GM19238 (cell line): Measurements from ENCODE around the gene CORIN.
A peak's percentile ranks its signal among the peaks of the same experiment; 100 is the strongest.

Experiments
- DNase-seq: peaks from one replicate; pipeline ENCODE4 v3.0.0; 2011; ENCODE audit warnings: low spot score; ENCODE audit not compliant: insufficient read length

Gene CORIN

GRCh38 chr4:47837908-47838294, at the start of gene CORIN:
Gene CORIN (minus strand): TSS chr4:47838067. CDS start chr4:47837949, 118 bp downstream.
- no peak for DNase-seq

GRCh38 chr4:47882228-47882627, 44.4 kb upstream of the CORIN start:
- DNase-seq, result no peak

GRCh38 chr4:47879458-47879857, 41.6 kb upstream of the CORIN start:
- DNase-seq, result no peak

DNA sequence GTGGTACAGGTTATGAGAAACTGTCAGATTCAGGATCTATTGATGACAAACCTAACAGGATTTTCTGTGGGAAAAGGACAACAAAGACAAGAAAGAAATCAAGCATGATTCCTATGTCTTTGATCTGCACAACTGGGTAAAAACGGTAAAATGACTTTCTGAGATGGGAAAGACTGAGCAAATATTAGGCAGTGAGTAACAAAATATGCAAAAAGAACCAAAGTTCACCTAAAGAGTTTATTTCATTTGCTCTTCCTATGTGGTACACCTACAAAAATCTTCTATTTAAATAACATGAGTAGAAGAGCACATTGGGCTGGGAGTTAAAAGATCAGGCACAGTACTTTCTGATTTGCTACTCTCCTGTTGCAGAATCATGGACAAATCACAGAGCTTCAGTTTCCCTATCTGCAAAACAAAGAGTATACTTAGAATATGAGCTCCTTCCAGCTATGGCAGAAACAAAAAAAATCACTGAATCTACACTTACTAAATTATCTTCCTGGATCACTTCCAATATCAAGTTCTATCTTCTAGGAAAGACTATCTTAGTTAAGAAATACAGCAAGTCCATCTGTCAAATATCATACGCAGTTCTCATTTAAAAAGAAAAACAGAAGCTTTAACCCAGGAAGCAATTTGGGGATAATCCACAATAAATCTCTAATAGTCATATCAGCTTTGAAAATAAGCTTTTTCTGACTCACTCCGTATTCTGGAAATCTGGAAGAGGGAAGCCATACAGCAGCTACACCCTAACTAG, 39.1 kb upstream of the CORIN start:
- no peak for DNase-seq

GRCh38 chr4:47876310-47876709, 38.4 kb upstream of the CORIN start:
- no peak for DNase-seq

GRCh38 chr4:47873877-47874541, 36.1 kb upstream of the CORIN start:
- no peak for DNase-seq

DNA sequence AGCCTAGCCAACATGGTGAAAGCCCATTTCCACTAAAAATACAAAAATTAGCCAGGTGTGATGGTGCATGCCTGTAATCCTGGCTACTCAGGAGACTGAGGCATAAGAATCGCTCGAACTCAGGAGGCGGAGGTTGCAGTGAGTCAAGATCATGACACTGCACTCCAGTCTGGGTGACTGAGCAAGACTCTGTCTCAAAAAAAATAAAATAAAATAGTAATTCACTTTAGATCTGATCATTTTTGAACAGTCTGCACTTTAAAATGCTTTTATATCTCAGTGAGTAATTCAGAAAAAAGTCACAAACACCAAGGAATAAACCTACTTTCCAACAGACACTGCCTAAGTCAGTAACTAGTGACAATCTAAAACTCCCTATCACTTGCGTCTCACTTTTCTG, 25.6 kb upstream of the CORIN start:
- no peak for DNase-seq

- DNase-seq, result no peak
Measured at GRCh38 chr4:47862297-47862696, 24.4 kb upstream of the CORIN start.

DNA sequence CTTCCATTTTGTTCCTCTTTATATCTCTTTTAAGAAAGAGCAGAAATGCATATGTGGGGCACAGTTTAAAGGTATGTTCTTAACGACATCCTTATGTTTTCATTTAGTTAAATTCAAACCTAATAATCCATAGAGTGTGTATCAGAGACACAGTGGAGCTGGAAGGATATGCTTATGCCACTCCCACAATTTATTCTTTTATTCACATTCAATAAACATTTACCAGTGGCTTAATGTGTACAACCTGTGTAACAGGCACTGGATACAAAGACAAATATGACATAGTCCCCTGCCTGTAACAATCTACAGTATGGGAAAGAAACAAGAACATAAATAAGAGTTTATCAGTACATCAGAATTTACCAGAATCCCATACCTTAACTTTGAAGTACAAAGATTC, 22.4 kb upstream of the CORIN start:
- no peak for DNase-seq

- DNase-seq, result no peak
Measured at GRCh38 chr4:47858006-47858405, 20.1 kb upstream of the CORIN start.

DNA sequence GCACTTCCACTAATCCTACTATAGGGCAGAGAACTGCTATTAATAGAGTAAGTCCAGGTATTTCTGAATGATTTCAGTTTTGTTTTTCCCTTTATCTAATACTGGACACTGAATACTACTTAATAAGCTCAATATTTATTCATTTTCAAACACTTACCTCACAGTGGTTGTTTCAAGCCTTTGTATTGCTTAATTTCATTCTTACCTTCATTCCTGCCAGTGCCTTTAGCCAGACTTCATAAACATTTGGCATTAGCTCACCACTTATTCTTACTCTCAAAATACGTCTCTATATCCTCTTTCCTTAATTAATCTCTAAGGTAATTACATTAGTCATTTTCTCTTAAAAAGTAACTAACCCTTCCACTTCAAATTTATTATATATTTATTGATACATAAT, 18.8 kb upstream of the CORIN start:
- no peak for DNase-seq

- no peak for DNase-seq
Measured at GRCh38 chr4:47855350-47855749, 17.5 kb upstream of the CORIN start.

- no peak for DNase-seq
Measured at GRCh38 chr4:47852136-47852535, 14.3 kb upstream of the CORIN start.

GRCh38 chr4:47849466-47849865, 11.6 kb upstream of the CORIN start:
- no peak for DNase-seq

GRCh38 chr4:47848041-47848440, 10.2 kb upstream of the CORIN start:
- no peak for DNase-seq

- DNase-seq, result no peak
Measured at GRCh38 chr4:47842985-47843384, 5.1 kb upstream of the CORIN start.

- no peak for DNase-seq
Measured at GRCh38 chr4:47840291-47840690, 2.4 kb upstream of the CORIN start.

DNA sequence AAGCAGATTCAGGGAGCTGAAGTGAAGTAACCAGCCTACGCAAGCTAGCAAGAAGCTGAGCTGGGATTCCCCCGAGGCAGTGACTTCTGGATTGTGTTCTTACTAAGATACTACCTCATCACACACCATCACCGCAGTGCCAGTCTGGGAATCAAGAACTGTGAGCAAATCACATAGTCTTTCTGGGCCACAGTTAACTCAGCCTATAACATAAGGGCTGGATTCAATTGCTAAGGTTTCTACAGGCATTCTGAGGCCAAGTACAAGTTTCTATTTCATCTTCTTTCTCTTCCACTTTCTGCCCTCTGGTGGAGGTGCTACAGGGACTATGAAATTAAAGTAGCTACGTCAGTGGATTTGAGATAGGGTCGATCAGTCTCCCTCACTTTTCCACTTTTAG, 1.4 kb upstream of the CORIN start:
- DNase-seq, result peak; percentile 23

- DNase-seq, result no peak
Measured at GRCh38 chr4:47838445-47838844, 578 bp upstream of the CORIN start.

DNA sequence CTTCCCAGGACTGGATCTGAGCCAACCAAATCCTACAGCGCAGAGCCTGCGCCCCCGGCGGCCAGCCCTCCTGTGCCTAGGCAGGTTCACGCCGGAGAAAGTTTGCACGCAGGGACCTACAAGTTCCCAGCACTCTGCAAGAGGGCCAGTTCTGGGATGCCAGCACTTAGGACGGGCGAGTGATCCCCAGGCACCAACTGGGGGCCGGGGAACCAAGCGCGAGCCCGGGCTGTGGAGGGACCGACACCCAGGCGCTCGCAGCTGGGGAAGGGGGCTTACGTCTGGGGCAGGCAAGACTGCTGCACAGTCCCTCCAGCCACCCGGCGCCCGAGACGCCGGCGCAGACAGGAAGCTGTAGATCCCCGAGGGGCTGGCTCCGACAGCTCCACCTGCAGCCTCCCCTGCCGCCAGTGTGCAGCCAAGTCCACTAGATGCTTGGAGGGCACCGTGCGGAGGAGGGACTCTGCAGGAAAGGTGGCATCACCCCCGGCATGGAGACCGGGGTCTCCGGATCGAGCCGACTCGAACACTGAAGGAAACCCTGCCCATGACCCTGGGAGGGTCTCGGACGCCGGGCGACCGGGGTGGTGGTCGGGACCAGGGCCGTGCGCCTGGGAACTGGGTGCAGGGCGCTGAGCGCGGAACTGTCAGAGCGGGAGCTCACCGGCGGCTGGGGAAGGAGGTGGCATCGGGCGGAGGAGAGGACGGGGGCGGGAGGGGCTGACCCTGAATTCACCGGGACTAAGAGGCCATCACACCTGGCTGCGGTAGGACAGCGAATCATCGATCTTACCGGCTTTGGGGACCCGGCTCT, 566 bp downstream of the CORIN start:
- peak; percentile 46 for DNase-seq

DNA sequence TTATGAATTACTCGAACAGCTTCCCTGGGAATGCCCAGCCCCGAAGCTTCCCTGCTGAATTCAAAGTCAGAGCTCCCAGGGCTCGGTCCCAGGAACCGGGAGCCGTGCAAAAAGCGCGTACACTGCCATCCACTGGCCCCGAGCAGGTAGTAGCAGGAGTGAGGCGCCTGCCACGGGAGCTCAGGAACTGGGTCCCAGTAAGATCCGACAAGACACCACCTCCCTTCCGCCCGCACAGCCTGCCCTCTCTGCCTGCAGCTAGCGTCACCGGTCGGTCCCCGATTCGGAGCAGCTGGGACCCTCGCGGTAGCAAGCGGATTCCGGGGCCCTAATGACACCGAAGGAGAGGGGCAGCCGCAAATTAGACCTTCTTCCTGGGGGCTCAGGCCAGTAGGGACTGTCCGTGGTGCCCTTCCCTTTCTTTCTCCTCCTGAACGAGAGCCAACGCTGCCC, 1.2 kb downstream of the CORIN start:
- peak; percentile 45 for DNase-seq

DNA sequence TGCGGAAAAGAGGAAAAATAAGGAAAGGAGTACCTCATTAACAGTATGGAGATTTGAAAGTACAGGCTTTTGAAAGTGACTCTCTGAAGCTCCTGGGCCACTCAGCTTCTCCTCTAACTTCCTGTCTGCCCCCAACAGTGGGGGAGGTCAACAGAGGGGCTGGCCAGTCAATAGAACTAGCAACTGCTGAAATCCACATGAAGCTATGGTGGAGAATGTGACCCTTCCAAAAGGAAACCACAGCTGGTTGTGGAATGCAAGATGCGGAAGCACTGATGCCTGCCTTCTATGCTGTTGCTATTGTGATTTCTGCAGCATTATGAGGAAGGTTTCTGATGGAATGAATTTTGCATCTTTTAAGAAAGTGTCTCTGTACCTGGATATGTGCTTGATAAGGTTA, 2.4 kb downstream of the CORIN start:
- DNase-seq, result no peak
